HG03565 (cell line): ENCODE measurements around the gene FBN2.

Experiments
- ATAC-seq: cut with Tn5 transposase; IDR thresholded peaks from one replicate; pipeline ENCODE4 v1.9.1; 2021; ENCODE audit warnings: mild to moderate bottlenecking, moderate library complexity; ENCODE audit not compliant: unreplicated experiment

Gene FBN2

GRCh38 chr5:128216860-128217531 is 321.0 kb downstream of the FBN2 start:
- ATAC-seq = no peak

GRCh38 chr5:128216285-128216684 is 321.8 kb downstream of the FBN2 start:
- ATAC-seq = no peak

- no peak for ATAC-seq
Measured at GRCh38 chr5:128213833-128214232, 324.2 kb downstream of the FBN2 start.

- peak; percentile 53 for ATAC-seq
Measured at GRCh38 chr5:128213340-128213739, 324.7 kb downstream of the FBN2 start.

DNA sequence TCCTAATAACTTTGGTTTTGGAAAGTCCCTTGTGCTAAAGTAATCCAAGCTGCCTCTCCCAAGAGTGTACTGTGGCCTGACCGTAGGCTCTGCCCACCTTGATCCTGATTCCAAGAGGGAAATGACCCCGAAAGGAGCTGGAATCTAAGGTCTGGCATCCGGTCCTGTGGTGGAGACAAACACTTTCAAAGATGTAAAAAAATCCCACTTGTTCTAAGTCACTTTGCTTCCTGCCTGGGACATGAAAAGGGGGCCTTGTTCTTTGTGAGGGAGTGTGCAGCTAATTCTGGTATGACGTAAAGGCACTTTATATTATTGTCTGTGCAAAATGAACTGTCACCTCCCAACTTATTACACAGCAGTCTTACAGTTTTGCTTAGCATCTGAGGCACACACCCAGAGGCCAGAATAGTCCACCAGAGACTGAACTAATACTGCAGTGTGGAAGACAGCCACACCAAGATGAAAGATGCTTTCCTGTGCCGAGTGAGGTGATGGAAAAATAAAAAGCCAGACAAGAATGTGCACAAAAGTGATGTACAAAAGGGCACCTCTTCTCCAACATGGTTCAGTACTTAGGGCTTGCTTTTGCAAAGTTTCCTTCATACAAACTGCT is 325.7 kb downstream of the FBN2 start:
- no peak for ATAC-seq

- no peak for ATAC-seq
Measured at GRCh38 chr5:128208436-128208835, 329.6 kb downstream of the FBN2 start.
